Endothelial cell (in vitro differentiated cells): Measurements from ENCODE around the gene DCDC2C. TPM values are rescaled to one million over a fixed set of nuclear protein-coding genes. Genes with fewer than 3 reads are reported as not detected.

Source experiments
- DNase-seq: peaks from one replicate; pipeline ENCODE4 v3.0.0; 2021; ENCODE audit warnings: low spot score
- H3K27ac Mint-ChIP-seq: one replicate; pipeline ENCODE4 v1.8.0; 2021; ENCODE audit warnings: mixed read lengths, inconsistent platforms; ENCODE audit not compliant: unreplicated experiment
- H3K27me3 Mint-ChIP-seq: one replicate; pipeline ENCODE4 v1.8.0; 2021; ENCODE audit warnings: mild to moderate bottlenecking, moderate library complexity, mixed read lengths, inconsistent platforms; ENCODE audit not compliant: unreplicated experiment
- H3K36me3 Mint-ChIP-seq: one replicate; pipeline ENCODE4 v1.8.0; 2021; ENCODE audit warnings: mild to moderate bottlenecking, low read depth, mixed read lengths, inconsistent platforms; ENCODE audit not compliant: unreplicated experiment
- H3K4me1 Mint-ChIP-seq: one replicate; pipeline ENCODE4 v1.8.0; 2021; ENCODE audit warnings: mild to moderate bottlenecking, mixed read lengths, inconsistent platforms; ENCODE audit not compliant: unreplicated experiment
- H3K4me3 Mint-ChIP-seq: one replicate; pipeline ENCODE4 v1.8.0; 2021; ENCODE audit warnings: mild to moderate bottlenecking, mixed read lengths, inconsistent platforms; ENCODE audit not compliant: unreplicated experiment
- H3K9me3 Mint-ChIP-seq: one replicate; pipeline ENCODE4 v1.8.0; 2021; ENCODE audit warnings: mixed read lengths, inconsistent platforms; ENCODE audit not compliant: unreplicated experiment
- total RNA-seq: library from RNA; stranded (reverse); fragmentation: NEBNext Ultra II Directional; extraction: Animal tissue kit (Norgen Biotek cat#: 25700); gene quantifications from one replicate; pipeline ENCODE4 v1.2.1, GENCODE V29; 2021; ENCODE audit not compliant: unreplicated experiment
- TF ChIP-seq, protein P1 (sequence below): fragments of 200-600 bp; sonication (generic); IDR thresholded peaks from one replicate; pipeline ENCODE4 v1.5.0; 2021; ENCODE audit warnings: antibody characterized with exemption; ENCODE audit not compliant: unreplicated experiment

DCDC2C gene
- total RNA-seq, 1 donor from 2014 or later: not detected

DNA sequence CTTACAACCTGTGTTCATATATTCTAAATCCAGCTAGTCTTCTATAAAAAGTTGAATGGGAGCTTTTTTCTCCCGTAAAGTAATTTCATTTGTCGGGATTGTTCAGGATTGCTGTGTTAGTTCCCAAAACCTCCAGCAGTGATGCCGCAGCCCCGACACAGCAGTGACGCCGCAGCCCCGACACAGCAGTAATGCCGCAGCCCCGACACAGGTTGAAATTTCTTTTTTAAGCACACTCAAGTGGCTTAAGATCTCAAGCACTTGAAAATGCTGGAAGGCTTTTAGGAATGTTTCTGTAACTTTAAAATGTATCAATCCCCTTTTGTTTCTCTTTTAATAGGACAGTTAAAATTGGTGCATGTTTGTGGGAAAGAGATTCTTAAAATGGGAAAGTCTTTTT, 145.4 kb downstream of the DCDC2C start:
- no peaks in the 10 kb centered on the region for H3K4me1 Mint-ChIP-seq
- no peaks in the 10 kb centered on the region for H3K36me3 Mint-ChIP-seq
- no peak overlapping the region for H3K27ac Mint-ChIP-seq
- no peak for DNase-seq
- TF ChIP-seq, protein P1, sequence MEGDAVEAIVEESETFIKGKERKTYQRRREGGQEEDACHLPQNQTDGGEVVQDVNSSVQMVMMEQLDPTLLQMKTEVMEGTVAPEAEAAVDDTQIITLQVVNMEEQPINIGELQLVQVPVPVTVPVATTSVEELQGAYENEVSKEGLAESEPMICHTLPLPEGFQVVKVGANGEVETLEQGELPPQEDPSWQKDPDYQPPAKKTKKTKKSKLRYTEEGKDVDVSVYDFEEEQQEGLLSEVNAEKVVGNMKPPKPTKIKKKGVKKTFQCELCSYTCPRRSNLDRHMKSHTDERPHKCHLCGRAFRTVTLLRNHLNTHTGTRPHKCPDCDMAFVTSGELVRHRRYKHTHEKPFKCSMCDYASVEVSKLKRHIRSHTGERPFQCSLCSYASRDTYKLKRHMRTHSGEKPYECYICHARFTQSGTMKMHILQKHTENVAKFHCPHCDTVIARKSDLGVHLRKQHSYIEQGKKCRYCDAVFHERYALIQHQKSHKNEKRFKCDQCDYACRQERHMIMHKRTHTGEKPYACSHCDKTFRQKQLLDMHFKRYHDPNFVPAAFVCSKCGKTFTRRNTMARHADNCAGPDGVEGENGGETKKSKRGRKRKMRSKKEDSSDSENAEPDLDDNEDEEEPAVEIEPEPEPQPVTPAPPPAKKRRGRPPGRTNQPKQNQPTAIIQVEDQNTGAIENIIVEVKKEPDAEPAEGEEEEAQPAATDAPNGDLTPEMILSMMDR: no peak
- H3K9me3 Mint-ChIP-seq: peaks cover under 1% of the 10 kb centered on the region
- H3K4me3 Mint-ChIP-seq: no peak overlapping the region
- H3K27me3 Mint-ChIP-seq: no peaks in the 10 kb centered on the region

DNA sequence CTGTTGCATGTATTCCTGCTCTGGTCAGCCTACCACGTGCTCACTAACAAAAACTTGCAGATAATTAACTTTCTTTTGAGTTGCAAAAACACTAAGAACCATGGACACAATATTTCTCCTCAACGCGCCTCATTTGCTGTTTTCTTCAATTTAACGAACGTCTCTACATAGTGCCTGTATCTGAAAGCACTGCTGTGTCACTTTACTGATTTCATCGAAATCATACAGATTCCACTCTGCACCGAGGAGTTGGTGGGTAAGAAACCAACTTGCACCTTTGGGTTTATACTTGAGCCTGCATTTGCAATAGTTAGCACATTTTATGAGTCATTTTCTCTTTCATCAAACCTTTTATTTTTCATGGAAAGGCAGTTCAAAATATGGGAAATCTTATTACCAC, 145.8 kb downstream of the DCDC2C start:
- no peaks in the 10 kb centered on the region for H3K36me3 Mint-ChIP-seq
- H3K4me1 Mint-ChIP-seq: no peaks in the 10 kb centered on the region
- no peaks in the 10 kb centered on the region for H3K27me3 Mint-ChIP-seq
- H3K27ac Mint-ChIP-seq: no peak overlapping the region
- H3K4me3 Mint-ChIP-seq: no peak overlapping the region
- DNase-seq: no peak
- H3K9me3 Mint-ChIP-seq: no peaks in the 10 kb centered on the region
- TF ChIP-seq, protein P1: no peak

DNA sequence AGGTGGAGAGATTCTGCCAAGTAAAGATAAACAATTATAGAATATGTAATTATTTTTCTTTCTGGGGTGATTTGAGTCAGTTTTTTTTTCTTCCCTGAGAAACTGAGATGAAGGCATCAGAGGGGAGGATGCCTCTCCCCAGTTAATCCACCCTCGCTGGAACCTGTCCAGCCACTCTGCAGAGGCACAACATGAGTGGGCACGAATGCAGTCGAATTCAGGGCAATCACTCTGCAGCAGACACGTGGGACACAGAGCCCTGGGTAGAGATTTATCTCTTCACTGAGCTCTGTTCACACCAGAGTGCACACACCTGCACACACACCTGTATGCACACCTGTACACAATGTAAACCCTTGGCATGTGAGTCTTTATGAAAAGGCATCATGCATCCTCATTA, 154.2 kb downstream of the DCDC2C start:
- no peak for DNase-seq
- H3K4me1 Mint-ChIP-seq: no peaks in the 10 kb centered on the region
- no peak overlapping the region for H3K27ac Mint-ChIP-seq
- no peak overlapping the region for H3K4me3 Mint-ChIP-seq
- peaks cover 4% of the 10 kb centered on the region for H3K9me3 Mint-ChIP-seq
- H3K36me3 Mint-ChIP-seq: no peaks in the 10 kb centered on the region
- TF ChIP-seq, protein P1: no peak
- no peaks in the 10 kb centered on the region for H3K27me3 Mint-ChIP-seq

DNA sequence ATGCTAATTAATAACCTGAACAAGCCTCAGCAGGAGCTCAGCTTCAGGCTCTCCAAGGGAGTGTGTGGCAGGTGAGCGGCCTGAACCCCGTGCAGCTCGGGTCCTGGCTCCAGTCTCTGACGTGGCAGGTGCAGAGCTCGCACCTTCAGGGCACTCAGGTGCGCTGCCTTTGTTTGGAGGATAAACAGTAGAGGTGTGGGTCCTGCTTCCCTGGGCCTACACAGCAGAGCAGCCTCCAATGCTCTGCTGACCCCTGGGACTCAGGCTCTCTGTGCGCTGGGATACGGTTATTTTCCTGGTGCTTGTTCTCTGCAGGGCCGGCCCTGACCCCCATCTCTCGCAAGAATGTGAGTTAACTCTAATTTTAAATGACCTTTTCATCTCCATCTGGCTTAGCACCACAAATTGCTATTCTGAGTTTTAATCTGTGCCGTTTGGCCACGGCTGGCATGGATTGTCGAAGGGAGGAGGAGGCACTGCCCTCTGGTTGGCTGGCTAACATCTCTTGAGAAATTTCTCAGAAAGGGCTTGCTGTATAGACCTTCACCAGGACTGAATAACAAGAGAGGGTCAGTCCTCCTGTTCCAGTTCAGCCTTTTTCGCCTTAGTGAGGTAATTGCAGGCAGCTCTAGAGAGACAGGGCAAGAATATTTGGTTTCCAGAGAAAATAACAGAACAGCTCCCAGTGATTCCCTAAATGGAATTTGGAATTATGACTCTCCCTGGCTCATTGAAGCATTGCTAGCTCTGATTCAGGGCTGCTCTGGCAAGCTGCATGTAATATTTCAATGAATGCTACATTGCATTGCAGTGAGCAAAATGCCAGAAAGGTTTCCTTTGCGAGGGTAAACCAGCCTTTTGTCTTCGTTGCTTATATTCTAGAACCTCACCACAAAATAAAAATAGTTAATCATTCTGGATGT, 161.8 kb downstream of the DCDC2C start:
- Mint-ChIP-seq H3K27ac (no peak overlapping the region), H3K4me1 (no peaks in the 10 kb centered on the region), H3K27me3 (no peaks in the 10 kb centered on the region), H3K4me3 (no peak overlapping the region), H3K36me3 (no peaks in the 10 kb centered on the region), H3K9me3 (peaks cover 9% of the 10 kb centered on the region)
- no peak for DNase-seq
- TF ChIP-seq, protein P1: no peak

DNA sequence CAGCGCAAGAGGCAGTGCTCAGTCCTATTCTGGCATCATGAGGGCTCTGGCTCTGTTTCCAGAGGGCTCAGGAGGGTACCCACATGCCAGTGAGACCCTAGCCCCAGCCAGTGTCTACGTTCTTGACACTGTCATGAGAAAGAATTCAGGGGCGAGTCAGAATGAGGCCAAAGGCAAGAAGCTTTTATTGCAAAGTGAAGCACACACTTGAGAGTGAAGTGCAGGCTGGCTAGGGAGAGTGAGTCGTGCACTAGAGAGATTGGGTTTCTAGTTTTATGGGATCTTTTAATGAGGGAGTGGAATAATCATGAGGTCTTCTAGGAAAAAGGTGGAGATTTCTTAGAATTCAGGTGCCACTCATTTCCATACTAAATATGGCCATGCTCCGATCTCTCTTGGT, 164.1 kb downstream of the DCDC2C start:
- Mint-ChIP-seq H3K27ac (no peak overlapping the region), H3K4me3 (no peak overlapping the region), H3K27me3 (no peaks in the 10 kb centered on the region), H3K4me1 (no peaks in the 10 kb centered on the region), H3K36me3 (no peaks in the 10 kb centered on the region), H3K9me3 (peaks cover 12% of the 10 kb centered on the region)
- DNase-seq: no peak
- TF ChIP-seq, protein P1: no peak
